Heart left ventricle (tissue), 13 donors: ENCODE data around the gene SUMO3.

Experiments
- CTCF ChIP-seq, 12 donors: fragments of 200-600 bp; sonication (generic) in 4 of 12; IDR thresholded peaks; one replicate each; pipeline versions ENCODE4 v1.5.0 to v1.8.0; 2018 to 2022; ENCODE audit warnings: antibody characterized with exemption in 12 of 12, mild to moderate bottlenecking in 5 of 12
- POLR2A ChIP-seq, 2 donors: fragments of 450-650 bp; IDR thresholded peaks; one replicate each; pipeline ENCODE4 v1.6.1; 2017; ENCODE audit warnings: antibody characterized with exemption in 2 of 2, mild to moderate bottlenecking in 2 of 2, moderate library complexity in 2 of 2
- donor health status: ischemic (EF 13 %, LVEDD 7.1; RV severe dilation, severe dysfunction).
- donor health status: DM: no; HTN: yes; CAD: no.
- donor health status: DM: no; HTN: no; CAD: no.
- donor health status: ischemic (EF 25% LVEDD 6.9; RV normal size, moderate dysfunction).
- donor health status: ischemic (EF 25% LVEDD 5.7; RV mildly dilated, moderate dysfunction).
- donor health status: ischemic (EF 35%, LVEDD 5.7; RV mildly dilated, moderate dysfunction).
- donor health status: nonischemic (EF 11% LVEDD 7.7; RV severe dilation, severe dysfunction).
- donor health status: DM: yes; HTN: yes; CAD: no.
- donor health status: PGD.
- donor health status: ischemic (EF 29% LVEDD 5.4; RV normal size, mild dysfunction).
- donor health status: nonischemic (EF 23%, LVEDD 6.1; RV moderate dilation, normal function).

DNA sequence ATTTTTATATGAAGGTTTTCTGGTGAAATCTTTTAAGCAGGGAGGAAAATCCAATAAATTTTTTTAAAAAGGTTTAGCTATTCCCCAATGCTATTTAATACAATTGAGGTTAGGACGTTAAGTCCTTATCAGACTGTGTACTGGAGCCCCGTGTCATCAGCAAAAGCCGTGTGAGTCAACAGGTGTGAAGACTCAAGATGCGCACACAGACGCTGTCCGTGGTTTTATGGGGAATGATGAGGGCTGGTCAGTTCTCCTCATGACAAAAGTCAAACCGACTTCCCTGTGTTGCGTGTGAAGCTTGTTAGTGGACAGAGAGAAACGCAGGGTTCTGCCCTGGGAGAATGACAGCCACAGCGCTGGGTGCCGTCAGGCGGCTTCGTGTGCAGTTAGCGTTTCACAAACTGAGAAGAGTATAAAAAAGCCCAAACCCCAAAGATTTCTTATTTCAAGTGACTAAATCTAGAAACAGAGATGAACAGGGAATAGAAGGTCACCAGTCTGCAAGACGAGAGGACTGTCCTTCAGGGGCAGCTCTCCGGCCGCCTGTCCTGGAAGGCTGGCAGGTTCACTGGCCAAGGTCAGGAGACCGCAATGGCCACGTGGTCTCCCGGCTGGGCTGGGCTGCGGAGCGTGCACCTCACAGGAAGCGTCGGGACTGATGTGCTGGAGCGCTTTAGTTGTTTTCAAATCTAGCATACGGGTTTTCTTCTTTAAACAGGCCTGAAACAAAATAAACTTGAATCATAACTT lies 33.2 kb upstream of the SUMO3 start:
- no peak for TF ChIP-seq CTCF (IDR thresholded peaks at IDR 0.05)
- no peak for TF ChIP-seq POLR2A (IDR thresholded peaks at IDR 0.05)
